Glomerular visceral epithelial cell (primary cell): Measurements from ENCODE around the gene ENG.

Experiments
- DNase-seq: peaks from one replicate; pipeline ENCODE4 v3.0.0-alpha.2; 2016; ENCODE audit errors: extremely low spot score

The ENG gene

DNA sequence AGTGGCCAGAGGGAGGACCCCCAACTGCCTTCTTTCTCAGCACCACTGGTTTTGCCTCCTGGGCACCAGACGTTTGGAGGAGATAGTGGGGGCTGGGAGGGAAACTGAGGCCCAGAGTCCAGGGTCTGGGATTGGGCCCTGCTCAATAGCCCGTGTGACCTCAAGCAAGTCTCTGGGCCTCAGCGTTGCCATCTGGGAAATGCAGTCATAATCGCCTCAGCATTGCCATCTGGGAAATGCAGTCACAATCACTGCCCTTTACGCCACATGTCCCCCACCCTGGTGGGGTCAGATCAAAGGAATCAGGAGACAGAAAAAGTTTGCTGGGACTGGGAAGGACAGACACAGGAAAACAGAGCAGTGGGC, 77.6 kb downstream of the ENG start:
- no peak for DNase-seq

DNA sequence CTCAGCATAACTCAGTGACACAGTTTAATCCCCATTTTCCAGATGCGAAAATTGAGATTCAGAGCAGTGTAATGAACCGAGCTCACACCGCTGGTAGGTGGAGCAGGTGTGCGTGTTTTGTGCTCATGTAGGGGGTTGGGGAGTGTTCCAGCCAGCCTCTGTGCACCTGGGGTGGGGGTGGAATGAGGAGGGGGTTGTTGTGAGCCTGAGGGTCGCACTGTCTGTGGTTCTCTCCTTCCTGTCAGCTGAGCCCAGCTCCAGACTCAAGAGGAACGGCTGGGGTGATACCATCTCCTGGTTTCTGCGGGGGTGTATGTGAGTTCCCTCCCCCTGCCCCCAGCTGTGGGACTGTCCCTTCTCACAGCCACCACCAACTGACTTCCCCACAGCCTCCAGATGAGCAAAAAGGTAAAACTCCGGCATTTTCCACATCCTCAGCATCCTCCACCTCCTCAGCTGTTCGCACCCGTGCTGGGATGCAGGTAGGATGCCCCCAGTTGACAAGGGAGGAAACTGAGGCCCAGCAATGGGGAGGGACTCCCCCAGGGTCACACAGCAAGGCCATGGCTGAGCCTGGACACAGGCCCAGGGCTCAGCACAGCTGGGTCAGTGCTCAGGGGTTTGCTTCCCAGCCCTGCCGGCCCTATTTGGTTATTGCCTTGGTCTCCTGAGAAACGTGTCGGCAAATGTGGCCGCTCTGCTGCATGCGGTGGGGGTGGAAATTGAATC, 78.1 kb downstream of the ENG start:
- no peak for DNase-seq

DNA sequence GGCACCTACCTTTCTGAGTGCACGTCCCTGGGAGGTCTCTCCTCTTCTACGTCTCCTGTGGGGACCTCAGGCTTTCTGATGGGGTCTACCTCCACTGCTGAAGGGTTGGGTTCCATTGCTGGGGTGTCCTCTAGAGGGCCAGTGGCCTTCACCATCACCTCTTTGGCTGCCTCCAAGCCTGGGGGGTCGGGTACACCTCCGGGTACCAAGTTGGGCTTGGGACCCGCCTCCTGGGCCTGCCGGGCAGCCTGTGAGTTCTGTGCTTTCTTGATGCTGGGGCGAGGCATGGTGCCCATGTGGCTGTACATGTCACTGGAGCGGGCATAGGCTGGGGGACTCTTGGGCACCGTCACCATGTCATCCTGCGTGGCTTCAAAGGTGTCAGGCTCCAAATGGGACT, 80.5 kb downstream of the ENG start:
- no peak for DNase-seq

GRCh38 chr9:127773272-127773671, 81.2 kb downstream of the ENG start:
- DNase-seq, result no peak

DNA sequence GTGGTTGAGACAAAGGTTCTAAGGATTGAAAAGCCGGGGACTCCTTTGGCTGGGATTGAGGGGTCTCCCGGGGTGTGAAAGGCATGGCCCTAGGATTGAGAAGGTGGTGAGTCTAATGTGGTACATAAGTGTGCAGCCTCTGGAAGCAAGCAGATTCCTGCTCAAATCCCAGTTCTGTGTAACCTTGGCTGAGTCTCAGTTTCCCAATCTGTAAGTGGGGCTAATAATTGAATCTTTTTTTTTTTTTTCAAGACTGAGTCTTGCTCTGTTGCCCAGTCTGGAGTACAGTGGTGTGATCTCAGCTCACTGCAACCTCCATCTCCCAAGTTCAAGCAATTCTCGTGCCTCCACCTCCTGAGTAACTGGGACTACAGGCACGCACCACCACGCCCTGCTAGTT, 81.9 kb downstream of the ENG start:
- DNase-seq, result no peak

DNA sequence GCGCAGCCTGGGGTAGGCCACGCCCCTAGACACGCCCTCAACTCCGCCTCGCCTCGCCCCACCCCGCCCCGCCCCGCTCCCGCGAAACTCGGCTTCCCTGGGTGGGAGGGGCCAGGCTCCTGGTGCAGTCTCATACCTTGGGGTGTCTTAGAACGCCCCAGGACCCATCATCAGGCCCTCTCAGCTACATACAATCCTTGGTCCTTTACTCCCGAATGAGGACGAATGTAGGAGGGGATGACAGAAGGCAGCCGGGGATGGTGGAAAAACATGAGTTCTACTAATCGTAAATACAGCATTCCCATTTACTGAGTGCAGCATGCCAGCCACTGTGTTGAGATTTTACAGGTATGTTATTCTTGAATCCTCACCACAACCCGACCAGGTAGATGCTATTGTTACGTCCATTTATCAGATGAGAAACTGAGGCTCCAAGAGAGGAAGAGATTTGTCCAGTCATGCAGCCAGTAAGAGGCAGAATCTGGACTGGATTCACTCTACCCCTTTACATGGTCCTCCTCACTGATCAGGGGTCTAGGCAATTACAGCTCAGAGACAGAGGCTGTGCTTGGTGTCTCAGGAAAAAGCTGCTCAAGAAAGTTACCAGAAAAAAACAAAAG, 82.8 kb downstream of the ENG start:
- no peak for DNase-seq

DNA sequence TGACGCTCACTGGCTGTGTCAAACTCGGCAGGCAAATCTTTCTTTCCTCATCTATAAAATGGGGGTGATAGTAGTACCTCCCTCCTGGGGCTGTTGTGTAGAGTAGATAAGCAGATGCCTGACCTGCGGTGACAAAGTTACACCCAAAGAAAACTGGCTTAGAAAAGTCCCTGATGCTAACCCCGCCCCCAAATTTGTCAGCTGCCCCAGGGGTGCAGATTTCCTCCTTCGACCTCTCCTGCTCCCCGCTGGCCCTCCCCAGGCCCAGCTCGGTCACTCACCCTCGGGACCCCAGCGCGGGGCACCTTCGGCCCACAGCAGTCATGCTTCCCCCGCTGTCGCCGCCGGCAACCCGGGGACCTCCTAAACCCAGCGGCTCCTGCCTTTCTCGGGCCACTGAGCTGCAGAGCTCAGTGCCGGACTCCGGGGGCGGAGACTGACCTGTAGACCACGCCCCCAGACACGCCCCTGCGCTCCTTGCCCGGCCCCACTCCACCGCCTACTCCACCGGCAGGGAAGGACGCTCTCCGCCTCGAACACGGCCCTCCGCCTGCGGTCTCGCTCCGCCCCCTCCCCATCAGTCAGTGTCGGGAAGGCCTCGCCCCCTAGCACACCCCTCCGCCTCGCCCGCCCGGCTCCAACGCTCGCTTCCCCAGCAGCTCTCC, 83.4 kb downstream of the ENG start:
- peak; percentile 99 for DNase-seq

DNA sequence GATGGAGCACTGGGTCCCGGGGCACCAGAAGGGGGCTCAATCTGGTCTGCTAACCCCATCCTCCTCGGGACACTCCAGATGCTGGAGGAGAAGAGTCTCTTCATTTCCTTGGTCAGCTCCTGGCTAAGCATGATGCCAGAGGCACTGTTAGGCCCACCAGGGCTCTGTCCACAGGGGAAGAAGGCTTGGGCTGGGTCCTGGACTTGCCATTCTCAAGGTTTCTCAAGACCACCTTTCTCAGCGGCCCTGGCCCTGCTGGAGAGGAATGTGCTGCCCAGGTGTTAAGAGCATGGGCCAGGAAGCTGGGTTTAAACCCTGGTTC, 83.9 kb downstream of the ENG start:
- DNase-seq, result no peak

GRCh38 chr9:127769929-127770582, 84.4 kb downstream of the ENG start:
- DNase-seq, result no peak

- no peak for DNase-seq
These were observed 85.4 kb downstream of the ENG start for GRCh38 chr9:127769101-127769500.

GRCh38 chr9:127768698-127769097, 85.8 kb downstream of the ENG start:
- DNase-seq, result no peak

GRCh38 chr9:127767909-127768331, 86.5 kb downstream of the ENG start:
- no peak for DNase-seq

GRCh38 chr9:127767410-127767809, 87.0 kb downstream of the ENG start:
- DNase-seq, result no peak

DNA sequence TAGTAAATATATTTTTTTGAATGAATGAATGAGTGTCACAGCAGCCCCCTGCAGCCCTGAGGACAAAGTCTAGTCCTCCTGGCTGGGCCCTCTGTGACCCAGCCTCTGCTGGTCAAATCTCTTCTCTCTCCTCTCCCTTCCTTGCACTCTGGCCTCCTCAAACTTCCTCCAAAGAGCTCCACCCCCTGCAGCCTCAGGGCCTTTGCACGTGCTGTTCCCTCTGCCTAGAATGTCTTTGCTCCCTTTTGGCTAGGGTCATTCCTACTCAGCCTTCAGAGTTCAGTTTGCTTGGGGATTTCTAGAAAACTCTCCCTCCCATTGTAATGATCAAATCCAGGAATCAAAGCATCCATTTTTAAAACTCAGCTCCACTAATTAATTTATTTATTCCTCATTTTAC, 89.0 kb downstream of the ENG start:
- no peak for DNase-seq
